HepG2 (cell line): Measurements from ENCODE around the gene PTK7.

Experiments used
- CREB1 ChIP-seq, 2 experiments: fragments of 450-650 bp in 1 of 2; IDR thresholded peaks; 2 replicates each; pipeline ENCODE4 v1.6.1; 2016 to 2017; ENCODE audit warnings: control low read depth in 1 of 2, mild to moderate bottlenecking in 1 of 2, missing compliant biosample characterization in 1 of 2, missing genetic modification characterization in 1 of 2
- EZH2 ChIP-seq: conservative IDR thresholded peaks from 2 replicates; pipeline ENCODE4 v1.6.1; 2012; ENCODE audit warnings: mild to moderate bottlenecking, low read depth, low read length, moderate library complexity
- HDAC1 ChIP-seq: sonication (generic); formaldehyde crosslinking; IDR thresholded peaks from 2 replicates; pipeline ENCODE4 v1.5.1; 2020; ENCODE audit warnings: mild to moderate bottlenecking, missing genetic modification reagents
- HDAC2 ChIP-seq: sonication (generic); formaldehyde crosslinking; IDR thresholded peaks from 2 replicates; pipeline ENCODE4 v1.4.0; 2020; ENCODE audit warnings: missing genetic modification reagents
- NFIB ChIP-seq: sonication (generic); formaldehyde crosslinking; IDR thresholded peaks from 2 replicates; pipeline ENCODE4 v1.9.0; 2021; ENCODE audit warnings: missing genetic modification reagents, mild to moderate bottlenecking, borderline replicate concordance
- RNF2 ChIP-seq: fragments of 450-650 bp; conservative IDR thresholded peaks from 2 replicates; pipeline ENCODE4 v1.6.1; 2016; ENCODE audit warnings: low read depth
- ZNF121 ChIP-seq: sonication (generic); formaldehyde crosslinking; IDR thresholded peaks from 2 replicates; pipeline ENCODE4 v1.5.0; 2020; ENCODE audit warnings: mild to moderate bottlenecking, missing genetic modification reagents
- ZNF232 ChIP-seq: sonication (generic); formaldehyde crosslinking; IDR thresholded peaks from 2 replicates; pipeline ENCODE4 v1.4.0; 2020; ENCODE audit warnings: missing genetic modification reagents, borderline replicate concordance
- TF ChIP-seq, protein P1 (sequence below): sonication (generic); formaldehyde crosslinking; IDR thresholded peaks from 2 replicates; pipeline ENCODE4 v1.4.0; 2020; ENCODE audit warnings: missing genetic modification reagents
- TF ChIP-seq, protein P2 (sequence below): sonication (generic); formaldehyde crosslinking; IDR thresholded peaks from 2 replicates; pipeline ENCODE4 v1.5.0; 2020; ENCODE audit warnings: mild to moderate bottlenecking, missing genetic modification reagents, moderate library complexity

DNA sequence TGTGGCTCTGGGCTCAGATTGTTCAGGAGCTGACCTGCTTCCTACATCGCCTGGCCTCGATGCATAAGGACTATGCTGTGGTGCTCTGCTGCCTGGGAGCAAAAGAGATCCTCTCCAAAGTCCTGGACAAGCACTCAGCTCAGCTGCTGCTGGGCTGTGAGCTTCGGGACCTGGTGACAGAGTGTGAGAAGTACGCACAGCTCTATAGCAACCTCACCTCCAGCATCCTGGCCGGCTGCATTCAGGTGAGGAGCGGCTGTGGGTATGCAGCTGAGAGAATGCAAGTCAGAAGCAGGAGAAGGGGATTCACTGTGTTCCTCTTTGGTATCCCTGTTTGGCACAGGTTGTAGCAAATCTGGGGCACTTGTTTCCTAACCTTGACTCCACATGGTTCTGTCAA is 123.8 kb downstream of the PTK7 start:
- TF ChIP-seq, protein P1, sequence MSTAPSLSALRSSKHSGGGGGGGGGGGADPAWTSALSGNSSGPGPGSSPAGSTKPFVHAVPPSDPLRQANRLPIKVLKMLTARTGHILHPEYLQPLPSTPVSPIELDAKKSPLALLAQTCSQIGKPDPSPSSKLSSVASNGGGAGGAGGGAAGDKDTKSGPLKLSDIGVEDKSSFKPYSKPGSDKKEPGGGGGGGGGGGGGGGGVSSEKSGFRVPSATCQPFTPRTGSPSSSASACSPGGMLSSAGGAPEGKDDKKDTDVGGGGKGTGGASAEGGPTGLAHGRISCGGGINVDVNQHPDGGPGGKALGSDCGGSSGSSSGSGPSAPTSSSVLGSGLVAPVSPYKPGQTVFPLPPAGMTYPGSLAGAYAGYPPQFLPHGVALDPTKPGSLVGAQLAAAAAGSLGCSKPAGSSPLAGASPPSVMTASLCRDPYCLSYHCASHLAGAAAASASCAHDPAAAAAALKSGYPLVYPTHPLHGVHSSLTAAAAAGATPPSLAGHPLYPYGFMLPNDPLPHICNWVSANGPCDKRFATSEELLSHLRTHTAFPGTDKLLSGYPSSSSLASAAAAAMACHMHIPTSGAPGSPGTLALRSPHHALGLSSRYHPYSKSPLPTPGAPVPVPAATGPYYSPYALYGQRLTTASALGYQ (CRISPR knock-in tag), result no peak
- TF ChIP-seq, protein P2, sequence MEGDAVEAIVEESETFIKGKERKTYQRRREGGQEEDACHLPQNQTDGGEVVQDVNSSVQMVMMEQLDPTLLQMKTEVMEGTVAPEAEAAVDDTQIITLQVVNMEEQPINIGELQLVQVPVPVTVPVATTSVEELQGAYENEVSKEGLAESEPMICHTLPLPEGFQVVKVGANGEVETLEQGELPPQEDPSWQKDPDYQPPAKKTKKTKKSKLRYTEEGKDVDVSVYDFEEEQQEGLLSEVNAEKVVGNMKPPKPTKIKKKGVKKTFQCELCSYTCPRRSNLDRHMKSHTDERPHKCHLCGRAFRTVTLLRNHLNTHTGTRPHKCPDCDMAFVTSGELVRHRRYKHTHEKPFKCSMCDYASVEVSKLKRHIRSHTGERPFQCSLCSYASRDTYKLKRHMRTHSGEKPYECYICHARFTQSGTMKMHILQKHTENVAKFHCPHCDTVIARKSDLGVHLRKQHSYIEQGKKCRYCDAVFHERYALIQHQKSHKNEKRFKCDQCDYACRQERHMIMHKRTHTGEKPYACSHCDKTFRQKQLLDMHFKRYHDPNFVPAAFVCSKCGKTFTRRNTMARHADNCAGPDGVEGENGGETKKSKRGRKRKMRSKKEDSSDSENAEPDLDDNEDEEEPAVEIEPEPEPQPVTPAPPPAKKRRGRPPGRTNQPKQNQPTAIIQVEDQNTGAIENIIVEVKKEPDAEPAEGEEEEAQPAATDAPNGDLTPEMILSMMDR (CRISPR knock-in tag), result no peak
- no peak for TF ChIP-seq HDAC2 (CRISPR knock-in tag)
- TF ChIP-seq NFIB (CRISPR knock-in tag), result no peak
- no peak for TF ChIP-seq EZH2
- no peak for TF ChIP-seq HDAC1 (CRISPR knock-in tag)
- TF ChIP-seq ZNF121, result no peak
- no peak for TF ChIP-seq CREB1 (IDR thresholded peaks at IDR 0.05)
- no peak for TF ChIP-seq CREB1 (CRISPR knock-in tag; IDR thresholded peaks at IDR 0.05)
- TF ChIP-seq RNF2, result no peak
- TF ChIP-seq ZNF232 (CRISPR knock-in tag), result no peak
